Gastrocnemius medialis (tissue), 4 donors: ENCODE data around the gene UGT1A9. TPM values are rescaled to one million over a fixed set of nuclear protein-coding genes. Genes with fewer than 3 reads are reported as not detected.

Experiments
- ATAC-seq, 2 donors: fragments of 150-250 bp; one replicate each; pipeline ENCODE4 v1.9.1; 2016
- DNase-seq, 2 donors: peaks; one replicate each; pipeline ENCODE4 v3.0.0-alpha.2; 2019
- H3K27ac ChIP-seq, 4 donors: fragments of 200-600 bp; sonication (generic); 1 replicate in 1 of 4; 2 replicates in 3 of 4; pipeline ENCODE4 v1.5.1; 2016 to 2018; ENCODE audit warnings: mild to moderate bottlenecking in 2 of 4, moderate library complexity in 1 of 4
- H3K27me3 ChIP-seq, 3 donors: fragments of 200-600 bp; sonication (generic) in 2 of 3; 1 replicate in 1 of 3; 2 replicates in 2 of 3; pipeline versions ENCODE4 v1.5.1 to v1.6.0; 2016 to 2019; ENCODE audit warnings: mild to moderate bottlenecking in 1 of 3, moderate library complexity in 1 of 3
- H3K36me3 ChIP-seq, 2 donors: fragments of 200-600 bp; sonication (generic) in 1 of 2; one replicate each; pipeline ENCODE4 v1.5.1; 2017 to 2018
- H3K4me1 ChIP-seq, 2 donors: fragments of 200-600 bp; sonication (generic) in 1 of 2; one replicate each; pipeline ENCODE4 v1.5.1; 2016 to 2017; ENCODE audit warnings: mild to moderate bottlenecking in 2 of 2
- H3K4me3 ChIP-seq, 4 donors: fragments of 200-600 bp; sonication (generic) in 3 of 4; 1 replicate in 1 of 4; 2 replicates in 3 of 4; pipeline ENCODE4 v1.5.1; 2016 to 2019; ENCODE audit warnings: mild to moderate bottlenecking in 2 of 4
- H3K9me3 ChIP-seq, 3 donors: fragments of 200-600 bp; sonication (generic) in 2 of 3; 1 replicate in 1 of 3; 2 replicates in 2 of 3; pipeline ENCODE4 v1.5.1; 2016 to 2019
- CTCF ChIP-seq, 5 experiments: fragments of 450-650 bp in 3 of 5; fragments of 200-600 bp in 2 of 5; sonication (generic) in 2 of 5; IDR thresholded peaks in 4 of 5; conservative IDR thresholded peaks in 1 of 5; 1 replicate in 4 of 5; 2 replicates in 1 of 5; pipeline ENCODE4 v1.5.1; 2016 to 2019; ENCODE audit warnings: antibody characterized with exemption in 5 of 5, mild to moderate bottlenecking in 3 of 5, moderate library complexity in 3 of 5
- POLR2A ChIP-seq, 2 donors: fragments of 450-650 bp; IDR thresholded peaks; one replicate each; pipeline ENCODE4 v1.6.1; 2017; ENCODE audit warnings: antibody characterized with exemption in 2 of 2, mild to moderate bottlenecking in 2 of 2, moderate library complexity in 2 of 2
- in situ Hi-C, 4 donors: fragments of 200-750 bp; cut with MboI; loops; one replicate each; pipeline versions ENCODE4 v1.15.0 to v1.8.0; 2017; ENCODE audit warnings: low sequenced_read_pairs in 4 of 4
- intact Hi-C: fragments of 100-400 bp; cut with DNase I; formaldehyde crosslinking; loops from one replicate; pipeline ENCODE4 v1.15.1; 2023; ENCODE audit warnings: low total_unique reads
- total RNA-seq, 4 donors: library from RNA; depleted of rRNA; stranded (reverse); fragments of >200 nt; gene quantifications; one replicate each; pipeline versions ENCODE4 v1.1.0 to v1.2.3, GENCODE V29; 2016

Gene UGT1A9
- total RNA-seq, 4 donors from 2014 or later, result 0.13 to 0.38 TPM; not detected in 2

DNA sequence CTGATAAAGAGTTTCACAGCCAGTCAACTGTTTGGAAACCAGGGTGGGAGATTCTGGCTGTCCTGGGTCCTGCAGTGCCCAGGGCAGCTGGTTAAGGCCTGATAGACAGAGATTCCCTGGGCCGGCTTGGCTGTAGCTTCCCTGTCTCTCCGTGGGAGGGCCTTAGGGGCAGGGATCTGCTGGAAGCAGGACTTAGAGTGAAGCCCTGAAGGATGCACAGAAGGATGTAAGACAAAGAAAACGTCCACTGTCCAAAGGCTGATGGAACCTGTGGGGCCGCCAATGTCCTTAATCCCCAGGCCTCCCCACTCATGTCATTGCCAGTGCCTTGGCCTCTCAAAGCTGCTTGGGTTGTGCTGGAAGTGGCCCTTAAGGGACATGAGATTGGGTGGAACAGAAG lies 139.4 kb downstream of the UGT1A9 start:
- Histone ChIP-seq H3K9me3 (no peaks in the 10 kb centered on the region), H3K27me3 (no peaks in the 10 kb centered on the region)

GRCh38 chr2:233811732-233812131 lies 140.0 kb downstream of the UGT1A9 start:
- in situ Hi-C loops (no loop called here), intact Hi-C loops (no loop called here)
- H3K27me3 ChIP-seq, result no peaks in the 10 kb centered on the region
- no peak overlapping the region for H3K27ac ChIP-seq
- ATAC-seq (no peak), DNase-seq (no peak)
- no peaks in the 10 kb centered on the region for H3K9me3 ChIP-seq
- no peaks in the 10 kb centered on the region for H3K36me3 ChIP-seq
- TF ChIP-seq CTCF (IDR thresholded peaks at IDR 0.05 in 4 of 5, conservative IDR thresholded peaks at IDR 0.05 in 1 of 5), result no peak
- no peak for TF ChIP-seq POLR2A (IDR thresholded peaks at IDR 0.05)
- no peak overlapping the region for H3K4me3 ChIP-seq
- no peaks in the 10 kb centered on the region for H3K4me1 ChIP-seq

More for the DNA sequence above, 139.4 kb downstream of the UGT1A9 start:
- intact Hi-C loops (no loop called here), in situ Hi-C loops (no loop called here)
- DNase-seq (no peak), ATAC-seq (no peak)
- Histone ChIP-seq H3K4me1 (no peaks in the 10 kb centered on the region), H3K4me3 (no peak overlapping the region), H3K36me3 (no peaks in the 10 kb centered on the region), H3K27ac (no peak overlapping the region)
- TF ChIP-seq POLR2A (IDR thresholded peaks at IDR 0.05) (no peak), CTCF (IDR thresholded peaks at IDR 0.05 in 4 of 5, conservative IDR thresholded peaks at IDR 0.05 in 1 of 5) (no peak)

GRCh38 chr2:233813236-233814055 lies 141.7 kb downstream of the UGT1A9 start:
- intact Hi-C loops, result no loop called here
- Histone ChIP-seq H3K36me3 (no peaks in the 10 kb centered on the region), H3K9me3 (no peaks in the 10 kb centered on the region), H3K4me3 (no peak overlapping the region), H3K4me1 (no peaks in the 10 kb centered on the region), H3K27me3 (no peaks in the 10 kb centered on the region), H3K27ac (no peak overlapping the region)
- in situ Hi-C loops, result no loop called here
- DNase-seq (no peak), ATAC-seq (no peak)
- no peak for TF ChIP-seq POLR2A (IDR thresholded peaks at IDR 0.05)
- TF ChIP-seq CTCF (IDR thresholded peaks at IDR 0.05 in 4 of 5, conservative IDR thresholded peaks at IDR 0.05 in 1 of 5), result no peak

GRCh38 chr2:233814056-233814835 lies 142.5 kb downstream of the UGT1A9 start:
- no peak for ATAC-seq
- Histone ChIP-seq H3K4me1 (no peaks in the 10 kb centered on the region), H3K4me3 (no peak overlapping the region), H3K36me3 (no peaks in the 10 kb centered on the region), H3K9me3 (no peaks in the 10 kb centered on the region), H3K27ac (no peak overlapping the region), H3K27me3 (no peaks in the 10 kb centered on the region)
- DNase-seq, result no peak
- intact Hi-C loops, result no loop called here
- in situ Hi-C loops, result no loop called here
- TF ChIP-seq POLR2A (IDR thresholded peaks at IDR 0.05) (no peak), CTCF (IDR thresholded peaks at IDR 0.05 in 4 of 5, conservative IDR thresholded peaks at IDR 0.05 in 1 of 5) (no peak)
